Measurements from ENCODE around the gene RNF208.

RNF208 gene

GRCh38 chr9:137211532-137211931 lies 10.5 kb downstream of the RNF208 start:
- no peak for DNase-seq

GRCh38 chr9:137206602-137207001 lies 15.4 kb downstream of the RNF208 start:
- no peak for DNase-seq

- peak; percentile 82 to 93 (median 88) for DNase-seq
Measured at GRCh38 chr9:137205126-137206069, 16.6 kb downstream of the RNF208 start, which contains the start of the genes NDOR1 and TMEM203. Gene NDOR1 (plus strand): TSS chr9:137205700. CDS start chr9:137205778, 78 bp downstream. Gene TMEM203 (minus strand): TSS chr9:137205648. CDS start chr9:137205414, 234 bp downstream.

DNA sequence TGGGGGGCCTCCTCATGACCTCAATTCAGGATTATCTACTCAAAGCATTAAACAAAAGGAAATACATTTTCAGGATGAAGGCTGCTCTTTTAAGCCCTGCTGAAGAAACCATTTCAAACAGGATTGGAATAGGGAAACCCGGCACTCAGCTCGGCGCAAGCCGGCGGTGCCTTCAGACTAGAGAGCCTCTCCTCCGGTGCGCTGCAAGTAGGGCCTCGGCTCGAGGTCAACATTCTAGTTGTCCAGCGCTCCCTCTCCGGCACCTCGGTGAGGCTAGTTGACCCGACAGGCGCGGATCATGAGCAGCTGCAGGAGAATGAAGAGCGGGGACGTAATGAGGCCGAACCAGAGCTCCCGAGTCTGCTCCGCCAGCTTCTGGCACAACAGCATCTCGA lies 17.3 kb downstream of the RNF208 start:
- DNase-seq: no peak

GRCh38 chr9:137202966-137203365 lies 19.1 kb downstream of the RNF208 start:
- DNase-seq: no peak

DNA sequence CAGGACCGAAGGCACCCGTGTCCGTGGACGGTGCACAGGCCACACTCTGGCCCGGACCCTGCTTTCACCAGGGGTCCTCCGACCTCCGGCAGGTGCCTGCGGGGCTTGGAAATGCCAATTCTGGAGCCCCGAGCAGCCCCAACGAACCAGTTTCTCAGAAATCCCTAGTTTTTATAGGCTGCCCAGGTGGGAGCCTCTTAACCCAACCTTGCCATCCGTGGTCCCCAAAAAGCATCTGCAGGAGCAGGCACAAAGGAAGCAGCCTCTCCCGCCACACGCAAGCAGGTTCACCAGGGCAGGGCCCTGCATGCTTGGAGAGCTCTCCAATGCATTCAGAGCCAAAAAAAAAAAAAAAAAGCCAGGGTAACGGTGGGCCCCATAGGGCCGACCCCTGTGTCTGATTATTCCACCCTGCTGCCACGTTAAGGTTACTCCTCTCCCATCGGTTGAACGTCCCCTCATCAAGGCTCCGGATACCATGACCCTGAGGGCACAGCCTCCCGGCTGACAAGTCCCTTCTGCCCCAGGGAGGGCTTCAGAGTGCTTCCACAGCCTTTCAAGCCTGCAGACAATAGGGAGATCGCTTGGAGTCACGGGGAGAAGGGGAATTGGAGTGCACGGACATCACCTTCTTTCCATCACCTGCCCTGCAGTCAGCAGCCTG lies 20.7 kb downstream of the RNF208 start:
- DNase-seq: no peak

DNA sequence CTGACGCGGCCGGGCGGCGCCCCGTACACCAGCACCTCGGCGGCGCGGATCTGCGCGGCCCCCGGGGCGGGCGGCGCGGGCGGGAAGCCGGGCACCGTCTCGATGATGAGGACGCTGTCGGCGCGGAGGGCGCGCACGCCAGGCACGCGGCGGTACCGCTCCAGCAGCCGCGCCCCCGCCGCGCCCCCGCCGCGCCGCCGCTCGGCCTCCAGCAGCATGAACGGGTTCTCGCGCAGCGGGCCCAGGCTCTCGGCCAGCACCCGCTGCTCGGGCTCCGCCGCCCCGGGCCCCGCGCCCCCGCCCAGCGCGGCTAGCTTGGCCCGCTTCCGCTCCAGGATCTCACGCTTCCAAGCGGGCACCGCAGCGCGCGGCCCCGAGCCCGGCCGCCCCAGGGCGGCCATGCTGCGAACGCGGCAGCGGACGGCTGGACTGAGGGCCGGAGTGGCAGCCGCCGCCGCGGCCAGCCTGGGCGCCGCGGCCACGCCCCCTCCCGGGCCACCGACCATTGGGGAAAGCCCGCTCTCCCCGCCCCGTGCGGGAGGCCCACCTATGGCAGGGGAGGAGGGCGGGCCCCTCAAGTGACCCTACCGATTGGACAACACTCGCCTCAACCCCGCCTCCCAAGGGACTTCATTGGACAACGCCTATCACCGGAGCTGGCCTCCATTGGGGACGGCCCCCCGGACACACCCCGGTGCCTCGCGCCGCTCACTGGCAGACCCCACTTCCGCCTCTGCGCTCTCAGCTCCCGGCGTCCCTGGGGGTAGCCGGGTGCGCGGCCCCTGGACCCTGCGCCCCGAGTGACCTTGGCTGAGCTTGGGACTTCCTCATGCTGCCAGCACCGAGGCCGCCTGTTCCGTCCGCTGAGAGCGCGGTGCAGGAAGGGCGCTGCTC lies 21.5 kb downstream of the RNF208 start, which contains the start of gene TPRN:
Gene TPRN (minus strand): TSS at position 431 of the 894 bp plus-strand sequence. CDS start 30 bp downstream, at position 401.
- peak; percentile 94 to 98 (median 98) for DNase-seq

GRCh38 chr9:137199411-137200121 lies 22.5 kb downstream of the RNF208 start:
- DNase-seq: no peak

- no peak for DNase-seq
Measured at GRCh38 chr9:137198902-137199283, 23.1 kb downstream of the RNF208 start.

DNA sequence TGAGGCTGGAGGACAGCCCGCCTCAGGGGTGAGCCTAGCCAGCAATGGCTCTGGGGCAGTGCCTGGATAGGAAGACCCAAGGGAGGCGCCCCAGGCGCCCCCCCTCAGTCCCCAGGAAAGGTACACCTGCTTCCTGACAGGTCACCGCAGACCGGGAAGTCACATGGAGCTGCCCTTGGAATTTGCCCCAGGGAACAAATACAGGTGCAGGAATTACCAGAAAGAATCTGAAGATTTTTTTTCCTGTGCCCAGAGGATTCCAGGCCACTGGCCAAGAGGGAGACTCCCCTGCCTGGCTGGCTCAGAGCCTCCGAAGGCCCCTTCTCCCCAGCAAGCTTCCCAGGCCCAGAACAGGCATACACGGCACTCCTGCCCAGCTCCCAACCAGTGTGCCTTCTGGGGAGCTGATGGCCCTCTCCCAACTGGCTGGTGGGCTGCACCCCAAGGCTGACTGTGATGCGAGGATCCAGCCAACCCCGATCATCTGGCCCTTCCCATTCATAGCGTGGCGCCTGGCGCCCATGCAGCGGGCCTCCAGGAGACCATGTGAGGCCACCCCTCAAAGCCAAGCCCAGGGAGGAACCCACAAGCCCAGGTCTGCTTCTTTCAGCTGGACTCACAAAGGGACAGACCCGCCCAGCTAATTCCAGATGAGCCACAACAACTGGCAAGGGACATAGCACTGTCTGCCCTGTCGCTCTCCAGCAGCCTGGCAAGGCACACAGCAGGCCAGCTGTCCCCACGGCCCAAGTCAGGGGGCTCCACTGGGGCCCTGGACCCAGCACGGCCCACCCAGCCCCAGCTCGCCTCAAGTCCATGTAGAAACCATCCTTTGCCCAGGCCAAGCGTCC lies 23.8 kb downstream of the RNF208 start:
- no peak for DNase-seq

DNA sequence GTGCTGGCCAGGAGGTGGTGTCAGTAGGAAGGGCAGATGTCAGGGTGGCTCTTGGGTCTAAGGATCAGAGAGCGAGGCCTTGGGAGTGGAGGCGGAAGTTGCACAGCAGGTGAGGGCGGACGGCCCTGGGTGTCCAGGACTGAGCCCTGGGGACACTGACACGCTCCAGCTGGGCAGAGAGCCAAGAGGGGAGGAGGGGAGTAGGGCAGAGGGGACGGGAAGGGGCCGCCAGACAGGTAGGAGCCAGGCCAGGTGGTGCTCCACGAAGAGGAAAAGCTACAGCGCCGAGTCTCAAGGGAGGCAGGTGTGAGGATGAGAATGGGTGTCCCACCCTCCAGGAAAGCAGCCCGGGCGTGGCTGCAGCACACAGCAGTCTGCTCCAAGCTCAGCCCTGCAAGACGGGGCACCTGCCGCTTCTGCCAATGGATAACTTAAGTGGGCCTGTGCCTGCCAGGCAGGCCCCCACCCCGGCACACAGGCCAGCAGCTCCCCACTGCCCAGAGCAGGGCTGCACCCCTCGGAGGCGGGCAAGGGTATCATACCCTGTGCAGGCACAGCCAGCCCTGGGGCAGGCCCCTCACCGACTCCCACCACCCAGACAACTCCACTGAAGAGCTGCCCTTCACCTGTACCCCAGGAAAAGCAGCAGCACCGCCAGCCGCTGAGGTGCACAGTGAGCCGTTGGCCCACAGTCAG lies 26.4 kb downstream of the RNF208 start:
- DNase-seq: no peak

DNA sequence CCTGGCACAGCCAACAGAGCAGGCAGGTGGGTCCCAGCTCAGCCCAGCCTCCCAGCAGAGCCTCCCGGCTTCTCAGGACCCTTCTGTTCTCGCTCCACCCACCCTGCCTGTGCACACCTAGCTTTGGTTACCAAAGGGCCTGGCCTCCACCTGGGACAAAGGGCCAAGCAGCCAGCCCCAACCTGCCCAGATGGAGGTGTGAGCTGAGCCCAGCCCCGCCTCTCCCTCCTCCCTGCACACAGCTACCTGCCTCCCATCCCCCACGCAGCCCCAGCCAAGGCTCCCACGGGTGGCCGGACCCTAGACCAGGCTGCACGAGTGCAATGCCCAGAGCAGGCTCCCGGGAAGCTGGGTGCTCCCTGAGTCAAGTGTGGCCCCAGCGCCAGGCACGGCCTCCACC lies 27.1 kb downstream of the RNF208 start:
- DNase-seq: no peak

DNA sequence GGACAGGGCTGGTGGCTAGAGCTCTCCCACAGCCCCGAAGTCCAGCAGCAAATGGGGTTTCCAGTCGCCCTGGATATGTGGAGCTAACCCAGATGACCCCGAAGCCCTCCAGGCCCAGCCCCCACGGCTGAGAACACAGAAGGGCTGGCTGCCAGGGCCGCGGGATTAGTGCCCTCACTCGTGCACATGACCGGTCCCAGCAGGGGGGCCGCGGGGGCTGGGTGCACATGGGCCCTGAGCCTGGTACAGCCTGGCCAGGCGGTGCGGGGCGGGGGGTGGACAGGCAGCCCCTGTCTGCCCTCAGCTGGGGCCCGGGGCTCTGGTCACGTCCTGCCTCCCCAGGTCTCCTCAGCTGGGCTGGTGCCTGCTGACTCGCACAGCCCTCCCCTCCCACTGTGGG lies 27.7 kb downstream of the RNF208 start:
- no peak for DNase-seq

- no peak for DNase-seq
Measured at GRCh38 chr9:137193771-137194170, 28.3 kb downstream of the RNF208 start.

DNA sequence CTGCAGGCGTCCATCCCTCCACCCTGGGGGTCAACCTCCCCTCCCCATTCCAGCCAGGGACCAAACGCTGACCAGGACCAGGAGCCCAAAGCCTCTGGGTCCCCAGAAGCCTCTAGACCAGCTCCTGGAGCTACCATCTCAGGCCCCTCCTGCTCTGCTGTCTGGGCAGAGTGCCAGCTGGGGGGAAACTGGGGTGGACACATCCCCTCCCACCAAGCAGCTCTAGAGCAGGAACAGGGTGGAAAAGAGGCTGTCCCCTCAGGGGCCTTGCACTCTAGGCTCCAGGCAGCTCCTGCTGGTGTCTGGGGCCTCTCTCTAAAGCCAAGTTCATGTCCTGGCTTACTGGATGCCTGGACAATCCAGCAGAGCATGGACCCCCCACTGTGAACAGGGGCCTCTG lies 29.2 kb downstream of the RNF208 start:
- no peak for DNase-seq

DNA sequence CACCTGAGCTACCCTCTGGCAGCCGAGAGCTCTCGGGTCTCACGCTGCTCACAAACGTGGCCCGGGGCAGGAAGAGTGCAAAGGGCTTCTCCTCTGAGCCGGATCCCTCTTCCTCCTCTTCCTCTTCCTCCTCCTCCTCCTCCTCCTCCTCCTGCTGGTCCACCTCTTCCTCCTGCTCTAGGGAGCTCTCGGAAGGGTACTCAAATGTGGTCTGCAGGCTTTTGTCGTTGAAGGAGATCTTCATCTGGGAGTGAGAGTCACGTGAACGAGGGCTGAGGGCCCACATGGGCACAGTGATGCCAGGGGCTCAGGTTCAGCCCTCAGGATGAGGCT lies 29.6 kb downstream of the RNF208 start:
- no peak for DNase-seq

DNA sequence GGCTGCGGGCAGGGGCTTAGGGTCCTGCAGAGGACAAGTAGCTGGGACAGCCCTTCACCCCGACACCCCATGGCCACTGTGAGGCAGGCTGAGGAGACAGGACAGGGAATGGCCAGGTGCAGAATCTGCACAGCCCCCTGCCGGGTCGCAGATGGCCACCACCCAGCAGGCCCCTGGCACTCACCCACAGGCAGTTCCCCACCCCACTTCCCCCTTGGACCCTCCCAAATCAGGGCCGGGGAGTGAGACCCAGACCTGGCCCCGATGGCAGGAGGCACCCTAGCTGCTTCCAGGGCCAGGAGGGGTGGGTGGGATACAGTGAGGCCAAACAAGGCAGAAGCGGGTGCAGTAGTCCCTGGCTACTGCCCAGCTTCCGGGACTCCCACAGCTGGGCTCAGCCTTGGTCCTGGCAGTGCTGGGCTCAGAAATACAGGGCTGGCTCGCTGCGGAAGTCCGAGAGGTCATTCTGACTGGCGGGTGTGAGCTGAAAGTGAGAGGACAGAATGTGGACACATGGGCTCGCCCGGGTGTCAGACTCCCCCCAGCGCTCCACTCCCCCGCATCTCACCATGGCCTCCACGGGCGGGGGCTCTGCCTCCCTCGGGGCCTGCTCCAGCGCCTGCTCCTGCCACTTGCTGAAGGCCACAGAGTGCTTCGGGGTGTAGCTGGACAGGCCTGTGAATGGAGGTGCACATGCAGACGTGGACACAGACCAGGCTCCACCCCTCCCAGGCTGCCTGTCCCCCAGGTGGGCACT lies 30.2 kb downstream of the RNF208 start:
- DNase-seq: no peak

DNA sequence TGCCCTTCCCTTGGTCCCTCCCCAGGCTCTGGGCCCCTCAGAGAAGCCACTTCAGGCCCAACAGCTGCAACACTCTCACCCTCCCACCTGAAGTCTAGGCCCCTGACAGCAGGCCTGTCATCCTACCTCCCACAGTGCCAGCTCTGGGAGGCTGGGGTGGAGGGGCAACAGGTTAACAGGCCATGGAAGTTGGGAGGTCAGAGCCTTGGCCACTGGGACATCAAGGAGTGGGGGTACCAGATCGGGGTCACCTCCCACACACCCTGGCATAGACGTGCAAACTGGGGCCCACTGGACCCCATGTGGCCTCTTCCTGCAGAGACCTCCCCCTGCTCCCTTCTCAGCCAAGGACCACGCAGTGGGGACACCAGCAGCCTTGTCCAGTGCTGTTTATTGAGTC lies 30.8 kb downstream of the RNF208 start:
- DNase-seq: no peak

GRCh38 chr9:137190315-137190856 lies 31.7 kb downstream of the RNF208 start:
- no peak for DNase-seq
